GM12873 (cell line): ENCODE measurements around the gene CCNYL1.

Experiments
- CTCF ChIP-seq: IDR thresholded peaks from 2 replicates; pipeline ENCODE4 v1.5.1; 2012; ENCODE audit warnings: low read depth, mild to moderate bottlenecking, moderate library complexity, low read length, control low read depth; ENCODE audit not compliant: insufficient read depth; ENCODE audit errors: missing control alignments

CCNYL1 gene

GRCh38 chr2:207784898-207785297 is 73.5 kb downstream of the CCNYL1 start:
- no peak for TF ChIP-seq CTCF

GRCh38 chr2:207787017-207787416 is 75.6 kb downstream of the CCNYL1 start:
- no peak for TF ChIP-seq CTCF

GRCh38 chr2:207787800-207788199 is 76.4 kb downstream of the CCNYL1 start:
- TF ChIP-seq CTCF, result no peak

GRCh38 chr2:207790898-207791297 is 79.5 kb downstream of the CCNYL1 start:
- TF ChIP-seq CTCF, result no peak

- TF ChIP-seq CTCF, result no peak
Observed at GRCh38 chr2:207791579-207792243, 80.3 kb downstream of the CCNYL1 start.

GRCh38 chr2:207792244-207792785 is 80.9 kb downstream of the CCNYL1 start:
- no peak for TF ChIP-seq CTCF

GRCh38 chr2:207796585-207797350 is 85.3 kb downstream of the CCNYL1 start:
- TF ChIP-seq CTCF, result no peak
